Mesenchymal stem cell (in vitro differentiated cells and primary cell): Measurements from ENCODE around the gene AMIGO3.
"Not testable (repeated sequence)": the region's sequence is repeated elsewhere in the genome, so short reads cannot be mapped to it uniquely, and the experiment has no call there.

ENCODE experiments used
- DNase-seq: peaks from one replicate; pipeline ENCODE4 v3.0.0-alpha.2; 2013
- H2AFZ ChIP-seq: one replicate; pipeline ENCODE4 v1.6.1; 2013; ENCODE audit warnings: low read depth, mild to moderate bottlenecking, control low read depth, inconsistent platforms, low read length, moderate library complexity
- H2AK5ac ChIP-seq: 2 replicates; pipeline ENCODE4 v1.6.1; 2013; ENCODE audit warnings: low read length, moderate library complexity, mild to moderate bottlenecking, inconsistent platforms; ENCODE audit not compliant: severe bottlenecking
- H2BK120ac ChIP-seq: one replicate; pipeline ENCODE4 v1.6.1; 2013; ENCODE audit warnings: low read depth, mild to moderate bottlenecking, inconsistent platforms, low read length, moderate library complexity
- H2BK12ac ChIP-seq, 2 experiments: one replicate each; pipeline ENCODE4 v1.6.1; 2013; ENCODE audit warnings: inconsistent platforms in 2 of 2, low read length in 2 of 2, mild to moderate bottlenecking in 2 of 2, moderate library complexity in 2 of 2, control low read depth in 1 of 2
- H2BK15ac ChIP-seq: one replicate; pipeline ENCODE4 v1.6.1; 2013; ENCODE audit warnings: mild to moderate bottlenecking, low read depth, inconsistent platforms; ENCODE audit not compliant: poor library complexity, severe bottlenecking
- H2BK5ac ChIP-seq: 2 replicates; pipeline ENCODE4 v1.6.1; 2013; ENCODE audit warnings: low read depth, mild to moderate bottlenecking, low read length, control low read depth, inconsistent platforms; ENCODE audit not compliant: poor library complexity, severe bottlenecking
- H3K14ac ChIP-seq, 2 experiments: one replicate each; pipeline ENCODE4 v1.6.1; 2013; ENCODE audit warnings: inconsistent platforms in 2 of 2, low read length in 2 of 2, control low read depth in 1 of 2, mild to moderate bottlenecking in 1 of 2, moderate library complexity in 1 of 2
- H3K18ac ChIP-seq, 2 experiments: one replicate each; pipeline ENCODE4 v1.6.1; 2013; ENCODE audit warnings: inconsistent platforms in 2 of 2, low read length in 2 of 2, control low read depth in 1 of 2, low read depth in 1 of 2, mild to moderate bottlenecking in 1 of 2
- H3K23ac ChIP-seq, 2 experiments: one replicate each; pipeline ENCODE4 v1.6.1; 2013; ENCODE audit warnings: inconsistent platforms in 2 of 2, low read length in 2 of 2, mild to moderate bottlenecking in 2 of 2, moderate library complexity in 2 of 2, control low read depth in 1 of 2
- H3K27ac ChIP-seq: 2 replicates; pipeline ENCODE4 v1.5.1; 2013; ENCODE audit warnings: mild to moderate bottlenecking, moderate library complexity, low read length, control low read depth, inconsistent platforms; ENCODE audit not compliant: poor library complexity, severe bottlenecking
- H3K27me3 ChIP-seq, 2 experiments: 2 replicates each; pipeline versions ENCODE4 v1.6.1 to v1.7.0; 2013; ENCODE audit warnings: low read length in 2 of 2, mild to moderate bottlenecking in 2 of 2, moderate library complexity in 2 of 2, control low read depth in 1 of 2, inconsistent platforms in 1 of 2; ENCODE audit not compliant: control insufficient read depth in 1 of 2, insufficient read depth in 1 of 2
- H3K36me3 ChIP-seq, 2 experiments: 2 replicates each; pipeline versions ENCODE4 v1.6.1 to v1.7.0; 2013; ENCODE audit warnings: low read length in 2 of 2, control low read depth in 1 of 2, inconsistent platforms in 1 of 2, low read depth in 1 of 2, mild to moderate bottlenecking in 1 of 2; ENCODE audit not compliant: insufficient read depth in 2 of 2, control insufficient read depth in 1 of 2
- H3K4ac ChIP-seq, 2 experiments: one replicate each; pipeline ENCODE4 v1.6.1; 2013; ENCODE audit warnings: inconsistent platforms in 2 of 2, low read length in 2 of 2, mild to moderate bottlenecking in 2 of 2, moderate library complexity in 2 of 2, control low read depth in 1 of 2, low read depth in 1 of 2
- H3K4me1 ChIP-seq: 2 replicates; pipeline ENCODE4 v1.6.1; 2013; ENCODE audit warnings: low read depth, low read length, control low read depth; ENCODE audit not compliant: control insufficient read depth, insufficient read depth
- H3K4me2 ChIP-seq: 2 replicates; pipeline ENCODE4 v1.6.1; 2013; ENCODE audit warnings: low read length, mild to moderate bottlenecking, inconsistent platforms; ENCODE audit not compliant: poor library complexity, severe bottlenecking
- H3K4me3 ChIP-seq, 2 experiments: 2 replicates each; pipeline versions ENCODE4 v1.5.1 to v1.7.0; 2013; ENCODE audit warnings: low read length in 2 of 2, mild to moderate bottlenecking in 2 of 2, control low read depth in 1 of 2, low read depth in 1 of 2; ENCODE audit not compliant: insufficient read depth in 1 of 2
- H3K79me1 ChIP-seq: replicated peaks from 2 replicates; pipeline ENCODE4 v1.6.1; 2013; ENCODE audit warnings: mild to moderate bottlenecking, control low read depth, low read length, inconsistent platforms; ENCODE audit not compliant: poor library complexity, severe bottlenecking
- H3K9ac ChIP-seq: 2 replicates; pipeline ENCODE4 v1.7.0; 2013; ENCODE audit warnings: mild to moderate bottlenecking, low read length, moderate library complexity
- H3K9me3 ChIP-seq: 2 replicates; pipeline ENCODE4 v1.7.0; 2013; ENCODE audit warnings: mild to moderate bottlenecking, low read length; ENCODE audit not compliant: control insufficient read depth
- H4K8ac ChIP-seq: one replicate; pipeline ENCODE4 v1.6.1; 2013; ENCODE audit warnings: inconsistent platforms, mild to moderate bottlenecking, low read length, moderate library complexity
- H4K91ac ChIP-seq: one replicate; pipeline ENCODE4 v1.6.1; 2013; ENCODE audit warnings: mild to moderate bottlenecking, low read length, inconsistent platforms
- WGBS: methylation state at CpG from one replicate; pipeline ENCODE4 v1.1.7; 2013; ENCODE audit warnings: mixed read lengths; 5-methylcytosine and 5-hydroxymethylcytosine counted together

AMIGO3 gene

GRCh38 chr3:49690856-49691255, 28.6 kb downstream of the AMIGO3 start:
- 92% methylated on average over 3 of the region's 3 CpGs for WGBS
- not testable (repeated sequence) for H3K14ac ChIP-seq, H3K4me2 ChIP-seq, H4K8ac ChIP-seq, H4K91ac ChIP-seq, H2BK15ac ChIP-seq, H3K36me3 ChIP-seq, H3K4ac ChIP-seq, H3K9ac ChIP-seq, H2AFZ ChIP-seq, H2AK5ac ChIP-seq, DNase-seq, H3K18ac ChIP-seq, H2BK12ac ChIP-seq, H3K27ac ChIP-seq, H3K4me3 ChIP-seq, H2BK120ac ChIP-seq, H3K23ac ChIP-seq, H3K27me3 ChIP-seq, H3K9me3 ChIP-seq, H2BK5ac ChIP-seq
- peaks cover 15% of the 10 kb centered on the region for H3K79me1 ChIP-seq
- H3K4me1 ChIP-seq = peaks cover 21% of the 10 kb centered on the region

DNA sequence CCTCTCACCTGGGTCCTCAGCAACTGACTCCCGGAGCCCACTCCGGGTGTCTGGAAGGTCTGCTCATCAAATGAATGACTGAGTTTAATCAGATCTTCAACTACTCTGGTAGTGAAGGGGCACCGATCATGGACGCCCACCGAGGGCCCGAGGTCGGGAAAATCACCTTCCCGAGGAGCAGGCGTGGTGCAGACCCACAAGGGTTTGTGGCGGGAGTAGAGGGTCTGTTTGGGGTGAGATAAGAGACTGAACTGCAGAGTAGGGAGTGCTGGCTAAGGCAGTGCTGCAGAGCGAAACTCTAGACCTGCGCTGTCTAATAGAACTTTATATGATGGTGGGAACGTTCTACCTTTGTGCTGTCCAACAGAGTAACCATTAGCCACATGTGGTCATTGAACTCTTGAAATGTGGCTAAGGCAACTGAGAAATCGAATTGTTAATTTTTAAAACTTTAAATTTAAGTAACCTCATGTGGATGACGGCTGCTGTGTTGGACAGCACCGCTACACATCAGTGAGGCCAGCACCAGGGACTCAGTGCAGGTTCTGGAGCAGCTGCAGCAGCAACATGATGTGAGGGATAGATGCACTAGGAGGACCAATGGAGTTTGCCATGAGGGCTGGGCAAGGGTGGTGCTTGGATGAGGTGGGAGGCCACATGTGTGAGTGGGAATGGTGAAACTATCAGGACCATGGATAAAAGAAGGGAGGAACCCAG, 29.4 kb downstream of the AMIGO3 start:
- Histone ChIP-seq H2AFZ (peak overlapping the region; percentile 96), H3K79me1 (peaks cover 15% of the 10 kb centered on the region), H3K4me1 (peaks cover 24% of the 10 kb centered on the region), H3K4me3 (peak overlapping the region; percentile 96 to 99), H4K8ac (peak overlapping the region; percentile 83), H3K4ac (peak overlapping the region; percentile 21 to 97), H3K9ac (peak overlapping the region; percentile 95), H3K4me2 (peak overlapping the region; percentile 96)
- DNase-seq = peak; percentile 18
- H3K27me3 ChIP-seq, H3K27ac ChIP-seq, H2BK5ac ChIP-seq, H2AK5ac ChIP-seq, H3K36me3 ChIP-seq, H3K9me3 ChIP-seq, H3K23ac ChIP-seq, H4K91ac ChIP-seq, H3K18ac ChIP-seq, H2BK12ac ChIP-seq, H2BK15ac ChIP-seq, H2BK120ac ChIP-seq, H3K14ac ChIP-seq: not testable (repeated sequence)
- WGBS = 18% methylated on average over 16 of the region's 16 CpGs

- peak within 1 kb of the TSS; percentile 95 for H4K91ac ChIP-seq
Observed at GRCh38 chr3:49689046-49689907, 30.2 kb downstream of the AMIGO3 start, which contains the start of the genes MST1 and RNF123. MST1 (minus strand) TSS chr3:49689474; CDS start chr3:49688691, 783 bp downstream. RNF123 (plus strand) TSS chr3:49689557; CDS start chr3:49691166, 1,609 bp downstream.

More at GRCh38 chr3:49689046-49689907, 30.2 kb downstream of the AMIGO3 start, which contains the start of the genes MST1 and RNF123:
- H3K14ac ChIP-seq = peak within 1 kb of the TSS in 1 of 2 experiments; percentile 97
- H3K27ac ChIP-seq = no peak within 1 kb of the TSS
- peak within 1 kb of the TSS; percentile 97 for H3K4ac ChIP-seq
- H3K36me3 ChIP-seq = peaks cover 5 to 14% of the 10 kb centered on the region in 2 experiments
- peak; percentile 91 for DNase-seq
- no peak within 1 kb of the TSS for H2BK15ac ChIP-seq
- peaks cover 14% of the 10 kb centered on the region for H3K79me1 ChIP-seq
- H2BK12ac ChIP-seq = peak within 1 kb of the TSS in 1 of 2 experiments; percentile 49
- H3K9ac ChIP-seq = peak within 1 kb of the TSS; percentile 95
- H2AFZ ChIP-seq = peak within 1 kb of the TSS; percentile 96
- no peak within 1 kb of the TSS for H2BK5ac ChIP-seq
- H3K23ac ChIP-seq = no peak within 1 kb of the TSS
- peaks cover 25% of the 10 kb centered on the region for H3K4me1 ChIP-seq
- H4K8ac ChIP-seq = peak within 1 kb of the TSS; percentile 99
- no peaks in the 10 kb centered on the region for H3K27me3 ChIP-seq
- no peaks in the 10 kb centered on the region for H3K9me3 ChIP-seq
- 6% methylated on average over 65 of the region's 66 CpGs for WGBS
- H3K18ac ChIP-seq = peak within 1 kb of the TSS; percentile 85 to 88
- H3K4me3 ChIP-seq = peak within 1 kb of the TSS; percentile 96 to 99
- peak within 1 kb of the TSS; percentile 21 for H2AK5ac ChIP-seq
- peak within 1 kb of the TSS; percentile 96 for H3K4me2 ChIP-seq
- peak within 1 kb of the TSS; percentile 71 for H2BK120ac ChIP-seq
